Panc1 (cell line): ENCODE measurements around the gene IKBKG.

Source experiments
- POLR2AphosphoS5 ChIP-seq: IDR thresholded peaks from 2 replicates; pipeline ENCODE4 v1.6.1; 2012; ENCODE audit warnings: mild to moderate bottlenecking, low read depth, low read length, moderate library complexity
- SIN3A ChIP-seq: IDR thresholded peaks from 2 replicates; pipeline ENCODE4 v1.6.1; 2012; ENCODE audit warnings: low read depth, mild to moderate bottlenecking, low read length, moderate library complexity, borderline replicate concordance; ENCODE audit not compliant: insufficient read depth
- TF ChIP-seq, protein P1 (sequence below): fragments of 450-650 bp; IDR thresholded peaks from 2 replicates; pipeline ENCODE4 v1.5.1; 2017; ENCODE audit warnings: mild to moderate bottlenecking
- TF ChIP-seq, protein P2 (sequence below), 2 experiments: IDR thresholded peaks; 2 replicates each; pipeline ENCODE4 v1.6.1; 2011 to 2012; ENCODE audit warnings: low read depth in 2 of 2, control low read depth in 1 of 2, low read length in 1 of 2, mild to moderate bottlenecking in 1 of 2, moderate library complexity in 1 of 2; ENCODE audit not compliant: insufficient read depth in 1 of 2

DNA sequence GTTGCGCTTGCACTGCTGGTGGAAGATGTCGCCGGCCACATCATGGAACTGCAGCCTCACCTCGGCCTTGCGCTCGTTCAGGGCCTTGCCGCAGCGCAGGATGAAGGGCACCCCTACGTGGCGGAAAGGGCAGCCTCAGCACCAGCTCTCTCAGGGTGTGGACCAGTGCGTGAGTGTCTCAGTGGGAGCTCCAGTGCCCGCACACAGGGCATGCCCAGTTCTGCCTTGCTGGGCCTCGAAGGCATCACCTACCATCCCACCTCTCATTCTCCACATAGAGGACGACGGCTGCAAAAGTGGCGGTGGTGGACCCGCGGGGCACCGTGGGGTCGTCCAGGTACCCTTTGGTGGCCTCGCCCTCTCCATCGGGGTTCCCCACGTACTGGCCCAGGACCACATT, 14.7 kb upstream of the IKBKG start:
- TF ChIP-seq, protein P1, sequence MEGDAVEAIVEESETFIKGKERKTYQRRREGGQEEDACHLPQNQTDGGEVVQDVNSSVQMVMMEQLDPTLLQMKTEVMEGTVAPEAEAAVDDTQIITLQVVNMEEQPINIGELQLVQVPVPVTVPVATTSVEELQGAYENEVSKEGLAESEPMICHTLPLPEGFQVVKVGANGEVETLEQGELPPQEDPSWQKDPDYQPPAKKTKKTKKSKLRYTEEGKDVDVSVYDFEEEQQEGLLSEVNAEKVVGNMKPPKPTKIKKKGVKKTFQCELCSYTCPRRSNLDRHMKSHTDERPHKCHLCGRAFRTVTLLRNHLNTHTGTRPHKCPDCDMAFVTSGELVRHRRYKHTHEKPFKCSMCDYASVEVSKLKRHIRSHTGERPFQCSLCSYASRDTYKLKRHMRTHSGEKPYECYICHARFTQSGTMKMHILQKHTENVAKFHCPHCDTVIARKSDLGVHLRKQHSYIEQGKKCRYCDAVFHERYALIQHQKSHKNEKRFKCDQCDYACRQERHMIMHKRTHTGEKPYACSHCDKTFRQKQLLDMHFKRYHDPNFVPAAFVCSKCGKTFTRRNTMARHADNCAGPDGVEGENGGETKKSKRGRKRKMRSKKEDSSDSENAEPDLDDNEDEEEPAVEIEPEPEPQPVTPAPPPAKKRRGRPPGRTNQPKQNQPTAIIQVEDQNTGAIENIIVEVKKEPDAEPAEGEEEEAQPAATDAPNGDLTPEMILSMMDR: no peak
- no peak for TF ChIP-seq POLR2AphosphoS5
- no peak for TF ChIP-seq SIN3A
- TF ChIP-seq, protein P2, sequence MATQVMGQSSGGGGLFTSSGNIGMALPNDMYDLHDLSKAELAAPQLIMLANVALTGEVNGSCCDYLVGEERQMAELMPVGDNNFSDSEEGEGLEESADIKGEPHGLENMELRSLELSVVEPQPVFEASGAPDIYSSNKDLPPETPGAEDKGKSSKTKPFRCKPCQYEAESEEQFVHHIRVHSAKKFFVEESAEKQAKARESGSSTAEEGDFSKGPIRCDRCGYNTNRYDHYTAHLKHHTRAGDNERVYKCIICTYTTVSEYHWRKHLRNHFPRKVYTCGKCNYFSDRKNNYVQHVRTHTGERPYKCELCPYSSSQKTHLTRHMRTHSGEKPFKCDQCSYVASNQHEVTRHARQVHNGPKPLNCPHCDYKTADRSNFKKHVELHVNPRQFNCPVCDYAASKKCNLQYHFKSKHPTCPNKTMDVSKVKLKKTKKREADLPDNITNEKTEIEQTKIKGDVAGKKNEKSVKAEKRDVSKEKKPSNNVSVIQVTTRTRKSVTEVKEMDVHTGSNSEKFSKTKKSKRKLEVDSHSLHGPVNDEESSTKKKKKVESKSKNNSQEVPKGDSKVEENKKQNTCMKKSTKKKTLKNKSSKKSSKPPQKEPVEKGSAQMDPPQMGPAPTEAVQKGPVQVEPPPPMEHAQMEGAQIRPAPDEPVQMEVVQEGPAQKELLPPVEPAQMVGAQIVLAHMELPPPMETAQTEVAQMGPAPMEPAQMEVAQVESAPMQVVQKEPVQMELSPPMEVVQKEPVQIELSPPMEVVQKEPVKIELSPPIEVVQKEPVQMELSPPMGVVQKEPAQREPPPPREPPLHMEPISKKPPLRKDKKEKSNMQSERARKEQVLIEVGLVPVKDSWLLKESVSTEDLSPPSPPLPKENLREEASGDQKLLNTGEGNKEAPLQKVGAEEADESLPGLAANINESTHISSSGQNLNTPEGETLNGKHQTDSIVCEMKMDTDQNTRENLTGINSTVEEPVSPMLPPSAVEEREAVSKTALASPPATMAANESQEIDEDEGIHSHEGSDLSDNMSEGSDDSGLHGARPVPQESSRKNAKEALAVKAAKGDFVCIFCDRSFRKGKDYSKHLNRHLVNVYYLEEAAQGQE (IDR thresholded peaks at IDR 0.05; ENCODE audit: insufficient read depth in 1 of 2, low read depth in 2 of 2, low read length in 1 of 2): no peak
